HG02623 (cell line): ENCODE results near the gene CLDN15.
A peak's percentile ranks its signal among the peaks of the same experiment; 100 is the strongest.
"Not testable (repeated sequence)": the region's sequence is repeated elsewhere in the genome, so short reads cannot be mapped to it uniquely, and the experiment has no call there.

Source experiments
- ATAC-seq: cut with Tn5 transposase; IDR thresholded peaks from one replicate; pipeline ENCODE4 v1.9.1; 2021; ENCODE audit warnings: moderate library complexity; ENCODE audit not compliant: unreplicated experiment

The CLDN15 gene

GRCh38 chr7:101222275-101222830, 15.2 kb downstream of the CLDN15 start:
- no peak for ATAC-seq

- no peak for ATAC-seq
Measured at GRCh38 chr7:101220295-101220694, 17.3 kb downstream of the CLDN15 start.

- peak; percentile 2 for ATAC-seq
Measured at GRCh38 chr7:101218236-101219125, 19.1 kb downstream of the CLDN15 start.

- peak; percentile 68 for ATAC-seq
Measured at GRCh38 chr7:101217388-101218235, 20.0 kb downstream of the CLDN15 start, which contains the start of the genes PLOD3 and ZNHIT1. TSS of gene PLOD3 (minus strand) at chr7:101217581. CDS start at chr7:101217274, 307 bp downstream. TSS of gene ZNHIT1 (plus strand) at chr7:101218165. CDS start at chr7:101218196, 31 bp downstream.

GRCh38 chr7:101216860-101217387, 20.7 kb downstream of the CLDN15 start:
- ATAC-seq: no peak

GRCh38 chr7:101216001-101216859, 21.4 kb downstream of the CLDN15 start:
- no peak for ATAC-seq

GRCh38 chr7:101212014-101212413, 25.6 kb downstream of the CLDN15 start:
- ATAC-seq: no peak

- ATAC-seq: no peak
Measured at GRCh38 chr7:101211501-101211900, 26.1 kb downstream of the CLDN15 start.

GRCh38 chr7:101210143-101210542, 27.5 kb downstream of the CLDN15 start:
- ATAC-seq: no peak

- ATAC-seq: no peak
Measured at GRCh38 chr7:101208794-101209193, 28.8 kb downstream of the CLDN15 start.

- no peak for ATAC-seq
Measured at GRCh38 chr7:101207459-101207858, 30.1 kb downstream of the CLDN15 start.

GRCh38 chr7:101206665-101207042, 30.9 kb downstream of the CLDN15 start:
- no peak for ATAC-seq

GRCh38 chr7:101205901-101206664, 31.5 kb downstream of the CLDN15 start:
- no peak for ATAC-seq

GRCh38 chr7:101203740-101204738, 33.6 kb downstream of the CLDN15 start:
- not testable (repeated sequence) for ATAC-seq

GRCh38 chr7:101202603-101202918, 35.0 kb downstream of the CLDN15 start:
- no peak for ATAC-seq

GRCh38 chr7:101201695-101202602, 35.7 kb downstream of the CLDN15 start:
- no peak for ATAC-seq

- no peak for ATAC-seq
Measured at GRCh38 chr7:101200862-101201599, 36.6 kb downstream of the CLDN15 start, which contains the start of gene MOGAT3. TSS of gene MOGAT3 (minus strand) at chr7:101201036. CDS start at chr7:101200854, 182 bp downstream.
